GM12892 (cell line): ENCODE data around the gene CEP112.

Experiments used
- POLR2AphosphoS5 ChIP-seq: IDR thresholded peaks from 2 replicates; pipeline ENCODE4 v1.6.1; 2011; ENCODE audit warnings: low read depth, low read length, control low read depth
- TAF1 ChIP-seq: IDR thresholded peaks from 2 replicates; pipeline ENCODE4 v1.6.1; 2011; ENCODE audit warnings: low read depth, mild to moderate bottlenecking, control low read depth, low read length, borderline replicate concordance

DNA sequence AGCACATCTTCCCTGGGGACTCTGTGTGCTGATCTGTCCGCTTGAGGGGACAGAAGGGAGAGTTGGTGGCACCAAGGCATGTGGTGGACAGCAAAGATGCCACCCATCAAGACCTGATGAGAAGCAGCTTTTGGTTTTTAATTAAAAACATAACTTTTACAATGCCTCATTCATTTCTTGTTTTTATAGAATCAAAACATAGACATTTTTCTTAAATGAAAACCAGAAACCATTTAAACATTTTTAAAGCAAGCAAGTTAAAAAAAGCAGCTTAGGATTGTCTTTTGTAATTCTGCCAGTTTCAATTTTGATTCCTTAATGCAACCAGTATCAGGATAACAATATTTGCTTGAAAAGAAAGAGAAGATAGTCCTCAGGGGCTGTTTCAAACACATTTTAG lies 506.8 kb downstream of the CEP112 start:
- TF ChIP-seq TAF1 (no peak), POLR2AphosphoS5 (no peak)
